ENCODE measurements around the gene SSB.

DNA sequence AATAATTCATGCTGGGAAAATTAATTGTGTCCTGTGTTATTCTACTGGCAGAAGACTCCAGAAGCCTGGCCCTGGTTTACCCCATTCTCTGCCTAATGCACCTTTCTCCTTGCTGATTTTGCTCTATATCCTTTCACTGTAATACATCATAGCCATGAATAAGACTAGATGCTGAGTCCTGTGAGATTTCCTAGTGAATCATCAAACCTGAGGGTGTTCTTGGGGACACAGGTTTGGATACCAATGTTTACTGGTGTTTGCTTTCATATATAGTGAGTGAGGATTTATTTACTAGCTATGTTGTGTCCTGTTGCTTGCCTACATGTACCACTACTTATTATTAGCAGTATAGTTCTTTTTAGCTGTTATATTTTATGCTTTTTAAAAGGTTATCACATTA is 19.6 kb downstream of the SSB start:
- TF ChIP-seq, protein P1, sequence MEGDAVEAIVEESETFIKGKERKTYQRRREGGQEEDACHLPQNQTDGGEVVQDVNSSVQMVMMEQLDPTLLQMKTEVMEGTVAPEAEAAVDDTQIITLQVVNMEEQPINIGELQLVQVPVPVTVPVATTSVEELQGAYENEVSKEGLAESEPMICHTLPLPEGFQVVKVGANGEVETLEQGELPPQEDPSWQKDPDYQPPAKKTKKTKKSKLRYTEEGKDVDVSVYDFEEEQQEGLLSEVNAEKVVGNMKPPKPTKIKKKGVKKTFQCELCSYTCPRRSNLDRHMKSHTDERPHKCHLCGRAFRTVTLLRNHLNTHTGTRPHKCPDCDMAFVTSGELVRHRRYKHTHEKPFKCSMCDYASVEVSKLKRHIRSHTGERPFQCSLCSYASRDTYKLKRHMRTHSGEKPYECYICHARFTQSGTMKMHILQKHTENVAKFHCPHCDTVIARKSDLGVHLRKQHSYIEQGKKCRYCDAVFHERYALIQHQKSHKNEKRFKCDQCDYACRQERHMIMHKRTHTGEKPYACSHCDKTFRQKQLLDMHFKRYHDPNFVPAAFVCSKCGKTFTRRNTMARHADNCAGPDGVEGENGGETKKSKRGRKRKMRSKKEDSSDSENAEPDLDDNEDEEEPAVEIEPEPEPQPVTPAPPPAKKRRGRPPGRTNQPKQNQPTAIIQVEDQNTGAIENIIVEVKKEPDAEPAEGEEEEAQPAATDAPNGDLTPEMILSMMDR (IDR thresholded peaks at IDR 0.05): no peak
- TF ChIP-seq EZH2 (IDR thresholded peaks at IDR 0.05): no peak
- no peak for TF ChIP-seq EZH2phosphoT487 (IDR thresholded peaks at IDR 0.05)
